HG03558 (cell line): Measurements from ENCODE around the gene SHISA8.

Experiments
- ATAC-seq: cut with Tn5 transposase; IDR thresholded peaks from one replicate; pipeline ENCODE4 v1.9.1; 2021; ENCODE audit warnings: moderate number of reproducible peaks; ENCODE audit not compliant: unreplicated experiment; ENCODE audit errors: extremely low read depth

The SHISA8 gene

GRCh38 chr22:41862530-41863266 is 52.2 kb downstream of the SHISA8 start:
- no peak for ATAC-seq

- no peak for ATAC-seq
Observed at GRCh38 chr22:41862160-41862529, 52.7 kb downstream of the SHISA8 start.
